ENCODE results near the gene RYR2.

DNA sequence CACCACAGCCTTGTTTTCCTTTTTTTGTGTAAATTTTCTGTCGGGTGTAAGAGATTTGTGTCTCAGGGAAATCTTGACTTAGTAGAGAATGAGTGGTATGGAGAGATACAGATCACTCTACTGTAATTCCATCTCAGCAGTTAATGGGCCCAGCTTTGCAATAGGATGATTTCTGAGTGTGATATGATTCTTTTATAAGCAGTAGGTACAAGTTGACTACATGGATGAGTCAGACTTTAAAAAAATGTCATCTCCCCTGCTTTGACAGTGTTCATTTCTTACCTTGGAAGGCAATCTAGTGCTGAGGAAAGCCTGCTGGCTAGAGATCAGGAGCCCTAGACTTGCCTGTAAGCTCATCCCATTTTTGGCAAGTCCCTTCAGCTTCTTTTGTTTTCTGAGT lies 261.9 kb downstream of the RYR2 start:
- TF ChIP-seq ZFP3 (CRISPR knock-in tag; IDR thresholded peaks at IDR 0.05) = no peak; the same call in 1 of the 2 replicates
- no peak for TF ChIP-seq ZFP30 (CRISPR knock-in tag; IDR thresholded peaks at IDR 0.05)
- no peak for TF ChIP-seq ZNF565 (CRISPR knock-in tag; conservative IDR thresholded peaks at IDR 0.05; ENCODE audit: low read depth)
- TF ChIP-seq, protein P1, sequence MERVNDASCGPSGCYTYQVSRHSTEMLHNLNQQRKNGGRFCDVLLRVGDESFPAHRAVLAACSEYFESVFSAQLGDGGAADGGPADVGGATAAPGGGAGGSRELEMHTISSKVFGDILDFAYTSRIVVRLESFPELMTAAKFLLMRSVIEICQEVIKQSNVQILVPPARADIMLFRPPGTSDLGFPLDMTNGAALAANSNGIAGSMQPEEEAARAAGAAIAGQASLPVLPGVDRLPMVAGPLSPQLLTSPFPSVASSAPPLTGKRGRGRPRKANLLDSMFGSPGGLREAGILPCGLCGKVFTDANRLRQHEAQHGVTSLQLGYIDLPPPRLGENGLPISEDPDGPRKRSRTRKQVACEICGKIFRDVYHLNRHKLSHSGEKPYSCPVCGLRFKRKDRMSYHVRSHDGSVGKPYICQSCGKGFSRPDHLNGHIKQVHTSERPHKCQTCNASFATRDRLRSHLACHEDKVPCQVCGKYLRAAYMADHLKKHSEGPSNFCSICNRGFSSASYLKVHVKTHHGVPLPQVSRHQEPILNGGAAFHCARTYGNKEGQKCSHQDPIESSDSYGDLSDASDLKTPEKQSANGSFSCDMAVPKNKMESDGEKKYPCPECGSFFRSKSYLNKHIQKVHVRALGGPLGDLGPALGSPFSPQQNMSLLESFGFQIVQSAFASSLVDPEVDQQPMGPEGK (CRISPR knock-in tag; IDR thresholded peaks at IDR 0.05; ENCODE audit: borderline replicate concordance) = no peak
- peak; percentile 68 for TF ChIP-seq ISL1 (CRISPR knock-in tag; IDR thresholded peaks at IDR 0.05)
- TF ChIP-seq, protein P2, sequence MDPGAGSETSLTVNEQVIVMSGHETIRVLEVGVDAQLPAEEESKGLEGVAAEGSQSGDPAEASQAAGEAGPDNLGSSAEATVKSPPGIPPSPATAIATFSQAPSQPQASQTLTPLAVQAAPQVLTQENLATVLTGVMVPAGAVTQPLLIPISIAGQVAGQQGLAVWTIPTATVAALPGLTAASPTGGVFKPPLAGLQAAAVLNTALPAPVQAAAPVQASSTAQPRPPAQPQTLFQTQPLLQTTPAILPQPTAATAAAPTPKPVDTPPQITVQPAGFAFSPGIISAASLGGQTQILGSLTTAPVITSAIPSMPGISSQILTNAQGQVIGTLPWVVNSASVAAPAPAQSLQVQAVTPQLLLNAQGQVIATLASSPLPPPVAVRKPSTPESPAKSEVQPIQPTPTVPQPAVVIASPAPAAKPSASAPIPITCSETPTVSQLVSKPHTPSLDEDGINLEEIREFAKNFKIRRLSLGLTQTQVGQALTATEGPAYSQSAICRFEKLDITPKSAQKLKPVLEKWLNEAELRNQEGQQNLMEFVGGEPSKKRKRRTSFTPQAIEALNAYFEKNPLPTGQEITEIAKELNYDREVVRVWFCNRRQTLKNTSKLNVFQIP (CRISPR knock-in tag; IDR thresholded peaks at IDR 0.05; ENCODE audit: borderline replicate concordance, low read depth) = no peak
- TF ChIP-seq TCF4 (CRISPR knock-in tag; IDR thresholded peaks at IDR 0.05; ENCODE audit: borderline replicate concordance) = no peak
- no peak for TF ChIP-seq ARNTL (CRISPR knock-in tag; IDR thresholded peaks at IDR 0.05; ENCODE audit: borderline replicate concordance, low read depth)
- TF ChIP-seq PPARA (CRISPR knock-in tag; IDR thresholded peaks at IDR 0.05; ENCODE audit: borderline replicate concordance) = no peak
